Endodermal cell (in vitro differentiated cells): ENCODE results near the gene PHOX2A. TPM values are rescaled to one million over a fixed set of nuclear protein-coding genes. Genes with fewer than 3 reads are reported as not detected.
"Not testable (repeated sequence)": the region's sequence is repeated elsewhere in the genome, so short reads cannot be mapped to it uniquely, and the experiment has no call there.

Experiments used
- DNase-seq: peaks from one replicate; pipeline ENCODE4 v3.0.0-alpha.2; 2017
- H3K27ac ChIP-seq: 2 replicates; pipeline ENCODE4 v1.5.1; 2013; ENCODE audit warnings: mild to moderate bottlenecking, low read depth, low read length, moderate library complexity
- H3K27me3 ChIP-seq: 2 replicates; pipeline ENCODE4 v1.6.1; 2013; ENCODE audit warnings: mild to moderate bottlenecking, low read length, moderate library complexity; ENCODE audit not compliant: insufficient read depth, control insufficient read depth, poor library complexity, severe bottlenecking
- H3K36me3 ChIP-seq: 2 replicates; pipeline ENCODE4 v1.7.0; 2013; ENCODE audit warnings: mild to moderate bottlenecking, low read length, moderate library complexity; ENCODE audit not compliant: control insufficient read depth, insufficient read depth
- H3K4me1 ChIP-seq: one replicate; pipeline ENCODE4 v1.7.0; 2013; ENCODE audit warnings: low read length; ENCODE audit not compliant: control insufficient read depth, insufficient read depth
- H3K4me3 ChIP-seq: 2 replicates; pipeline ENCODE4 v1.5.1; 2013; ENCODE audit warnings: mild to moderate bottlenecking, low read length, moderate library complexity
- H3K9ac ChIP-seq: 2 replicates; pipeline ENCODE4 v1.6.1; 2013; ENCODE audit warnings: mild to moderate bottlenecking, low read length, moderate library complexity; ENCODE audit not compliant: poor library complexity, severe bottlenecking; ENCODE audit errors: extremely low read depth
- H3K9me3 ChIP-seq: 2 replicates; pipeline ENCODE4 v1.6.1; 2013; ENCODE audit warnings: mild to moderate bottlenecking, low read length, moderate library complexity; ENCODE audit not compliant: control insufficient read depth
- H3K27ac Mint-ChIP-seq: 2 replicates; pipeline ENCODE4 v1.8.0; 2020; ENCODE audit warnings: mixed read lengths
- H3K27me3 Mint-ChIP-seq: 2 replicates; pipeline ENCODE4 v1.8.0; 2021; ENCODE audit warnings: mild to moderate bottlenecking, mixed read lengths; ENCODE audit not compliant: insufficient read depth
- H3K36me3 Mint-ChIP-seq: 2 replicates; pipeline ENCODE4 v1.8.0; 2020; ENCODE audit warnings: low read depth, mixed read lengths
- H3K4me1 Mint-ChIP-seq: 2 replicates; pipeline ENCODE4 v1.8.0; 2020; ENCODE audit warnings: mixed read lengths
- H3K4me3 Mint-ChIP-seq: 2 replicates; pipeline ENCODE4 v1.8.0; 2020; ENCODE audit warnings: mild to moderate bottlenecking, moderate library complexity, mixed read lengths
- H3K9me3 Mint-ChIP-seq: 2 replicates; pipeline ENCODE4 v1.8.0; 2020; ENCODE audit warnings: mild to moderate bottlenecking, mixed read lengths
- WGBS, 2 experiments: methylation state at CpG; one replicate each; pipeline versions ENCODE4 v1.1.5 to v1.1.7; 2013; ENCODE audit warnings: missing lambda C conversion rate in 2 of 2, mixed read lengths in 1 of 2; ENCODE audit not compliant: insufficient coverage in 1 of 2, insufficient read length in 1 of 2; 5-methylcytosine and 5-hydroxymethylcytosine counted together
- total RNA-seq, 2 donors: library from RNA; stranded (reverse); fragmentation: NEBNext Ultra II Directional in 1 of 2; extraction: Animal tissue kit (Norgen Biotek cat#: 25700) in 1 of 2; gene quantifications; 2 replicates in 1 of 2; 3 replicates in 1 of 2; pipeline ENCODE4 v1.2.1, GENCODE V29; 2021
- TF ChIP-seq, protein P1 (sequence below): fragments of 200-600 bp; sonication (generic); conservative IDR thresholded peaks from 2 replicates; pipeline ENCODE4 v1.5.0; 2021; ENCODE audit warnings: antibody characterized with exemption, mild to moderate bottlenecking

Gene PHOX2A
- total RNA-seq, 2 donors from 2014 or later = 0.92 TPM; not detected in 1

GRCh38 chr11:72203163-72203562, 40.8 kb downstream of the PHOX2A start:
- H3K9ac ChIP-seq = no peak overlapping the region
- H3K27me3 Mint-ChIP-seq = no peaks in the 10 kb centered on the region
- H3K36me3 ChIP-seq = no peaks in the 10 kb centered on the region
- H3K4me3 ChIP-seq = no peak overlapping the region
- H3K27ac Mint-ChIP-seq = no peak overlapping the region
- H3K9me3 ChIP-seq = no peaks in the 10 kb centered on the region
- no peaks in the 10 kb centered on the region for H3K9me3 Mint-ChIP-seq
- H3K27me3 ChIP-seq = no peaks in the 10 kb centered on the region
- TF ChIP-seq, protein P1, sequence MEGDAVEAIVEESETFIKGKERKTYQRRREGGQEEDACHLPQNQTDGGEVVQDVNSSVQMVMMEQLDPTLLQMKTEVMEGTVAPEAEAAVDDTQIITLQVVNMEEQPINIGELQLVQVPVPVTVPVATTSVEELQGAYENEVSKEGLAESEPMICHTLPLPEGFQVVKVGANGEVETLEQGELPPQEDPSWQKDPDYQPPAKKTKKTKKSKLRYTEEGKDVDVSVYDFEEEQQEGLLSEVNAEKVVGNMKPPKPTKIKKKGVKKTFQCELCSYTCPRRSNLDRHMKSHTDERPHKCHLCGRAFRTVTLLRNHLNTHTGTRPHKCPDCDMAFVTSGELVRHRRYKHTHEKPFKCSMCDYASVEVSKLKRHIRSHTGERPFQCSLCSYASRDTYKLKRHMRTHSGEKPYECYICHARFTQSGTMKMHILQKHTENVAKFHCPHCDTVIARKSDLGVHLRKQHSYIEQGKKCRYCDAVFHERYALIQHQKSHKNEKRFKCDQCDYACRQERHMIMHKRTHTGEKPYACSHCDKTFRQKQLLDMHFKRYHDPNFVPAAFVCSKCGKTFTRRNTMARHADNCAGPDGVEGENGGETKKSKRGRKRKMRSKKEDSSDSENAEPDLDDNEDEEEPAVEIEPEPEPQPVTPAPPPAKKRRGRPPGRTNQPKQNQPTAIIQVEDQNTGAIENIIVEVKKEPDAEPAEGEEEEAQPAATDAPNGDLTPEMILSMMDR = no peak
- no peaks in the 10 kb centered on the region for H3K4me1 ChIP-seq
- no peak overlapping the region for H3K4me3 Mint-ChIP-seq
- DNase-seq = peak; percentile 15
- no peak overlapping the region for H3K27ac ChIP-seq
- no peaks in the 10 kb centered on the region for H3K4me1 Mint-ChIP-seq
- no peaks in the 10 kb centered on the region for H3K36me3 Mint-ChIP-seq
- whole genome bisulfite sequencing, 2 experiments = 86 to 100% methylated on average over 1 of the region's 2 CpGs

DNA sequence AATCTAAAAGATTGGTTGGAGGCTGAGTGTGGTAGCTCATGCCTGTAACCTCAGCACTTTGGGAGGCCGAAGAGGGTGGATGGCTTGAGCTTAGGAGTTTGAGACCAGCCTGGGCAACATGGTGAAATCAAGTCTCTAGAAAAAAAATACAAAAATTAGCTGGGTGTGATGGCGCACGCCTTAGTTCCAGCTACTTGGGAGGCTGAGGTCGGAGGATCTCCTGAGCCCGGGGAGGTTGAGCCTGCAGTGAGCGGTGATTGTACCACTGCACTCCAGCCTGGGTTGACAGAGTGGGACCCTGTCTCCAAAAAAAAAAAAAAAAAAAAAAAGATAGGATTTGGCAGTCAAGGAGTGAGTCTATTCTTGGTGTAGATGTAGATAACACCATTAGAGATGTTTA, 41.4 kb downstream of the PHOX2A start:
- Histone ChIP-seq H3K27ac (no peak overlapping the region), H3K4me3 (no peak overlapping the region), H3K27me3 (no peaks in the 10 kb centered on the region), H3K36me3 (no peaks in the 10 kb centered on the region), H3K9me3 (no peaks in the 10 kb centered on the region), H3K4me1 (no peaks in the 10 kb centered on the region), H3K9ac (no peak overlapping the region)
- no peaks in the 10 kb centered on the region for H3K4me1 Mint-ChIP-seq
- H3K27ac Mint-ChIP-seq = no peak overlapping the region
- no peaks in the 10 kb centered on the region for H3K27me3 Mint-ChIP-seq
- TF ChIP-seq, protein P1 = no peak
- H3K9me3 Mint-ChIP-seq = no peaks in the 10 kb centered on the region
- H3K36me3 Mint-ChIP-seq = no peaks in the 10 kb centered on the region
- 92 to 97% methylated on average over 6 of the region's 6 CpGs for WGBS, 2 experiments
- peak; percentile 12 for DNase-seq
- H3K4me3 Mint-ChIP-seq = no peak overlapping the region

DNA sequence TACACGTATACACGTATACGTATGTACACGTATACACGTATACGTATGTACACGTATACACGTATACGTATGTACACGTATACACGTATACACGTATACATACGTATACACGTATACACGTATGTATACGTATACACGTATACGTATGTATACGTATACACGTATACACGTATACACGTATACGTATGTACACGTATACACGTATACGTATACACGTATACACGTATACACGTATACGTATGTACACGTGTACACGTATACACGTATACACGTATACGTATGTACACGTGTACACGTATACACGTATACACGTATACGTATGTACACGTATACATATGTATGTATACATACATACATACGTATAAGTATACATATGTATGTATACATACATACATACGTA, 42.5 kb downstream of the PHOX2A start:
- H3K27me3 ChIP-seq, H3K27ac ChIP-seq, H3K4me3 Mint-ChIP-seq, H3K27ac Mint-ChIP-seq, H3K4me1 Mint-ChIP-seq, H3K9me3 ChIP-seq, H3K36me3 Mint-ChIP-seq, H3K4me3 ChIP-seq, H3K36me3 ChIP-seq, H3K4me1 ChIP-seq, DNase-seq, H3K27me3 Mint-ChIP-seq, H3K9ac ChIP-seq, H3K9me3 Mint-ChIP-seq: not testable (repeated sequence)
- WGBS, 2 experiments = 91 to 93% methylated on average over 35 to 37 of the region's 43 CpGs
